HepG2 (cell line): ENCODE measurements around the gene MAGI1. TPM values are rescaled to one million over a fixed set of nuclear protein-coding genes. Genes with fewer than 3 reads are reported as not detected.

Experiments used
- ATAC-seq: fragments of 200-7000 bp; cut with Tn5 transposase; 3 replicates; pipeline ENCODE4 v1.9.1; 2020; ENCODE audit warnings: mild to moderate bottlenecking, moderate library complexity
- BruUV-seq: library from RNA; stranded (reverse); fragments of 400-500 nt; replicated peaks from 2 replicates; lab custom pipeline; 2021; lab: Mats Ljungman, UMichigan
- CTCF ChIA-PET: fragments of 300-600 bp; formaldehyde crosslinking; extraction: SDS; loops from one replicate; lab custom pipeline; 2021; ENCODE audit warnings: low total read pairs, inconsistent platforms, low intra/inter-chr PET ratio; lab: Yijun Ruan, JAX
- POLR2A ChIA-PET: fragments of 350-600 bp; sonication (Branson Sonifier 250); formaldehyde crosslinking; loops from one replicate; lab custom pipeline; 2020; ENCODE audit warnings: antibody characterized with exemption, inconsistent platforms; lab: Yijun Ruan, JAX
- DNase-seq: peaks from one replicate; pipeline ENCODE4 v3.0.0-alpha.2; 2015; ENCODE audit warnings: low spot score
- FAIRE-seq: peaks from 3 replicates; lab custom pipeline; 2011; peaks lifted over from hg19 to GRCh38; lab: Jason Lieb, UNC
- H2AFZ ChIP-seq: one replicate; pipeline ENCODE4 v1.6.1; 2011; ENCODE audit warnings: low read length, inconsistent platforms
- H3K27ac ChIP-seq: fragments of 300-600 bp; 3 replicates; pipeline ENCODE4 v1.8.0; 2011; ENCODE audit warnings: mixed run types, mild to moderate bottlenecking, mixed read lengths, low read length, inconsistent platforms; ENCODE audit not compliant: insufficient read depth; ENCODE audit errors: extremely low read length
- H3K27me3 ChIP-seq, 2 experiments: fragments of 200-600 bp in 1 of 2; 2 replicates in 1 of 2; 3 replicates in 1 of 2; pipeline versions ENCODE4 v1.6.0 to v1.8.0; 2011; ENCODE audit warnings: low read length in 2 of 2, mild to moderate bottlenecking in 2 of 2, moderate library complexity in 2 of 2, inconsistent platforms in 1 of 2; ENCODE audit not compliant: insufficient read depth in 2 of 2, control insufficient read depth in 1 of 2
- H3K36me3 ChIP-seq, 2 experiments: fragments of 200-600 bp in 1 of 2; replicated peaks in 1 of 2; 2 replicates in 1 of 2; 3 replicates in 1 of 2; pipeline versions ENCODE4 v1.5.1 to v1.8.0; 2011; ENCODE audit warnings: low read length in 2 of 2, inconsistent platforms in 1 of 2; ENCODE audit not compliant: insufficient read depth in 2 of 2, control insufficient read depth in 1 of 2
- H3K4me1 ChIP-seq: 2 replicates; pipeline ENCODE4 v1.5.1; 2012; ENCODE audit warnings: low read length, inconsistent platforms; ENCODE audit not compliant: insufficient read depth
- H3K4me2 ChIP-seq: 2 replicates; pipeline ENCODE4 v1.6.0; 2011; ENCODE audit warnings: low read depth, low read length, inconsistent platforms
- H3K4me3 ChIP-seq, 3 experiments: fragments of 200-600 bp in 1 of 3; sonication (generic), shearing (Covaris generic) in 1 of 3; replicated peaks in 1 of 3; 2 replicates each; pipeline ENCODE4 v1.5.1; 2011 to 2016; ENCODE audit warnings: low read length in 3 of 3, inconsistent platforms in 2 of 3, low read depth in 2 of 3, mild to moderate bottlenecking in 2 of 3, control low read depth in 1 of 3, mixed read lengths in 1 of 3; ENCODE audit not compliant: insufficient read depth in 1 of 3
- H3K79me2 ChIP-seq: one replicate; pipeline ENCODE4 v1.6.1; 2011; ENCODE audit warnings: low read length, inconsistent platforms; ENCODE audit not compliant: insufficient read depth
- H3K9ac ChIP-seq: 2 replicates; pipeline ENCODE4 v1.6.0; 2011; ENCODE audit warnings: mild to moderate bottlenecking, low read depth, low read length, inconsistent platforms; ENCODE audit not compliant: insufficient read depth
- H3K9me3 ChIP-seq: 2 replicates; pipeline ENCODE4 v1.5.1; 2012; ENCODE audit warnings: mild to moderate bottlenecking, low read length
- H4K20me1 ChIP-seq: 2 replicates; pipeline ENCODE4 v1.6.0; 2011; ENCODE audit warnings: inconsistent platforms, mild to moderate bottlenecking, low read length, moderate library complexity; ENCODE audit not compliant: insufficient read depth
- CHD2 ChIP-seq: IDR thresholded peaks from 2 replicates; pipeline ENCODE4 v1.6.1; 2011; ENCODE audit warnings: low read depth, low read length, improper control_type of control experiment
- ETV5 ChIP-seq: IDR thresholded peaks from 2 replicates; pipeline ENCODE4 v1.6.1; 2018; ENCODE audit warnings: missing biosample characterization, missing genetic modification reagents, inconsistent platforms, borderline replicate concordance
- FOXA3 ChIP-seq: IDR thresholded peaks from 2 replicates; pipeline ENCODE4 v1.6.1; 2016; ENCODE audit warnings: missing genetic modification reagents, missing compliant biosample characterization
- KAT8 ChIP-seq: IDR thresholded peaks from 2 replicates; pipeline ENCODE4 v1.6.1; 2016; ENCODE audit warnings: missing genetic modification reagents, missing compliant biosample characterization
- KLF6 ChIP-seq: IDR thresholded peaks from 2 replicates; pipeline ENCODE4 v1.8.0; 2016; ENCODE audit warnings: missing biosample characterization, missing genetic modification reagents
- NFIB ChIP-seq: sonication (generic); formaldehyde crosslinking; IDR thresholded peaks from 2 replicates; pipeline ENCODE4 v1.9.0; 2021; ENCODE audit warnings: missing genetic modification reagents, mild to moderate bottlenecking, borderline replicate concordance
- RBM22 ChIP-seq: fragments of 200-400 bp; formaldehyde crosslinking; optimal IDR thresholded peaks from 2 replicates; pipeline ENCODE3; 2017; ENCODE audit warnings: mild to moderate bottlenecking, low read length, moderate library complexity
- SSRP1 ChIP-seq: IDR thresholded peaks from 2 replicates; pipeline ENCODE4 v1.6.1; 2016; ENCODE audit warnings: control low read depth
- ZNF256 ChIP-seq: sonication (generic); formaldehyde crosslinking; conservative IDR thresholded peaks from 2 replicates; pipeline ENCODE4 v1.4.0; 2020; ENCODE audit warnings: missing genetic modification reagents
- ZNF263 ChIP-seq: sonication (generic); formaldehyde crosslinking; IDR thresholded peaks from 2 replicates; pipeline ENCODE4 v1.4.0; 2020; ENCODE audit warnings: missing genetic modification reagents
- ZNF569 ChIP-seq: sonication (generic); formaldehyde crosslinking; IDR thresholded peaks from 2 replicates; pipeline ENCODE4 v1.5.0; 2020; ENCODE audit warnings: mild to moderate bottlenecking, missing genetic modification reagents, moderate library complexity, borderline replicate concordance
- WGBS: methylation state at CpG from one replicate; pipeline ENCODE4 v1.1.6; 2017; ENCODE audit warnings: low lambda C conversion rate; 5-methylcytosine and 5-hydroxymethylcytosine counted together
- in situ Hi-C: cut with HindIII; loops from 2 replicates; pipeline ENCODE4 v1.10.0; 2017; ENCODE audit warnings: low pct_unique_long_range_greater_than_20kb; ENCODE audit not compliant: extremely low pct_ligation_motif_present
- intact Hi-C: fragments of 100-400 bp; cut with micrococcal nuclease; formaldehyde crosslinking; loops from one replicate; pipeline ENCODE4 v1.10.0; 2022; ENCODE audit not compliant: unreplicated experiment
- polyA plus RNA-seq, 8 experiments: library from polyadenylated mRNA; depleted of rRNA in 3 of 8; stranded (reverse) in 7 of 8; unstranded in 1 of 8; fragments of >200 nt; fragmentation: Illumina TruSeq in 4 of 8; extraction: Trizol in 4 of 8; gene quantifications; 2 replicates each; pipeline versions ENCODE4 v1.2.1 to v1.2.3, GENCODE V29; 2011 to 2016; ENCODE audit warnings: low read depth in 4 of 8, missing spikeins in 1 of 8, mixed read lengths in 1 of 8; ENCODE audit not compliant: insufficient read depth in 1 of 8
- total RNA-seq, 5 experiments: library from RNA; depleted of rRNA; stranded (reverse); fragments of >200 nt; fragmentation: Illumina TruSeq; extraction: Trizol; gene quantifications; 2 replicates each; pipeline ENCODE4 v1.2.3, GENCODE V29; 2016; ENCODE audit warnings: low read depth in 1 of 5
- TF ChIP-seq, protein P1 (sequence below): sonication (generic); formaldehyde crosslinking; IDR thresholded peaks from 2 replicates; pipeline ENCODE4 v1.4.0; 2020; ENCODE audit warnings: missing genetic modification reagents, borderline replicate concordance
- TF ChIP-seq, protein P2 (sequence below): sonication (generic); formaldehyde crosslinking; IDR thresholded peaks from 2 replicates; pipeline ENCODE4 v1.8.1; 2023; ENCODE audit warnings: mild to moderate bottlenecking, moderate library complexity, missing genetic modification reagents
- TF ChIP-seq, protein P3 (sequence below): sonication (generic); formaldehyde crosslinking; IDR thresholded peaks from 2 replicates; pipeline ENCODE4 v1.8.0; 2022; ENCODE audit warnings: low read depth, missing genetic modification reagents

MAGI1 gene
- total and polyA plus RNA-seq, 2 of the 13 experiments (the other 11 are each of a cell fraction or from before 2014, with no cell fraction given) = 22.2 to 26.0 TPM

DNA sequence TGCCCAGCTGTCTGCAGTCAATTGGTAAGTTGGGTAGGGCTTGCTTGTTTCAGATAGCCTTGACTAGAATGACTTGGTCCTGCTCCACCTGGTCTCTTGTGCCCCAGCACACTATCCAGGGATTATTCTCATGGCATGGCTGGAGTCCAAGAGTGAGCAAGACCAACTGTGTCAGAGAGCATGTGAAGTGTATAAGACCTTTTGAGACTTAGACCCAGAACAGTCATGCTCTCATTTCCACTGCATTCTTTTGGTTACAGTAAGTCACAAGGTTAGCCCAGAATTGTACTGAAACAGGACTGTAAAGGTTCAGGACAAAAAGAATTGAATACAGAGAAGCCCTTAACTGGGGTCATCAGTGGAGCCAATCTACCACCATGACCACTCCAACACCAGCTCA, 700.1 kb downstream of the MAGI1 start:
- H3K4me2 ChIP-seq = no peak overlapping the region
- ATAC-seq = no peak
- H3K4me1 ChIP-seq = peaks cover 13% of the 10 kb centered on the region
- POLR2A ChIA-PET = no interaction called here
- no peaks in the 10 kb centered on the region for H4K20me1 ChIP-seq
- no peak overlapping the region for H3K4me3 ChIP-seq
- H3K9ac ChIP-seq = no peak overlapping the region
- BruUV-seq = no TSS peak
- CTCF ChIA-PET = no interaction called here
- TF ChIP-seq KAT8 (no peak), NFIB (no peak), CHD2 (no peak), ZNF263 (CRISPR knock-in tag) (no peak)
- TF ChIP-seq, protein P1, sequence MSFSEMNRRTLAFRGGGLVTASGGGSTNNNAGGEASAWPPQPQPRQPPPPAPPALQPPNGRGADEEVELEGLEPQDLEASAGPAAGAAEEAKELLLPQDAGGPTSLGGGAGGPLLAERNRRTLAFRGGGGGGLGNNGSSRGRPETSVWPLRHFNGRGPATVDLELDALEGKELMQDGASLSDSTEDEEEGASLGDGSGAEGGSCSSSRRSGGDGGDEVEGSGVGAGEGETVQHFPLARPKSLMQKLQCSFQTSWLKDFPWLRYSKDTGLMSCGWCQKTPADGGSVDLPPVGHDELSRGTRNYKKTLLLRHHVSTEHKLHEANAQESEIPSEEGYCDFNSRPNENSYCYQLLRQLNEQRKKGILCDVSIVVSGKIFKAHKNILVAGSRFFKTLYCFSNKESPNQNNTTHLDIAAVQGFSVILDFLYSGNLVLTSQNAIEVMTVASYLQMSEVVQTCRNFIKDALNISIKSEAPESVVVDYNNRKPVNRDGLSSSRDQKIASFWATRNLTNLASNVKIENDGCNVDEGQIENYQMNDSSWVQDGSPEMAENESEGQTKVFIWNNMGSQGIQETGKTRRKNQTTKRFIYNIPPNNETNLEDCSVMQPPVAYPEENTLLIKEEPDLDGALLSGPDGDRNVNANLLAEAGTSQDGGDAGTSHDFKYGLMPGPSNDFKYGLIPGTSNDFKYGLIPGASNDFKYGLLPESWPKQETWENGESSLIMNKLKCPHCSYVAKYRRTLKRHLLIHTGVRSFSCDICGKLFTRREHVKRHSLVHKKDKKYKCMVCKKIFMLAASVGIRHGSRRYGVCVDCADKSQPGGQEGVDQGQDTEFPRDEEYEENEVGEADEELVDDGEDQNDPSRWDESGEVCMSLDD (CRISPR knock-in tag) = no peak
- no peaks in the 10 kb centered on the region for H3K79me2 ChIP-seq
- H3K27ac ChIP-seq = no peak overlapping the region
- H3K9me3 ChIP-seq = no peaks in the 10 kb centered on the region
- no peak for DNase-seq
- H3K36me3 ChIP-seq = no peaks in the 10 kb centered on the region
- no peak overlapping the region for H2AFZ ChIP-seq
- in situ Hi-C loops (no loop called here), intact Hi-C loops (no loop called here)
- H3K27me3 ChIP-seq = no peaks in the 10 kb centered on the region; a peak in 1 of 5 replicates
- no peak for FAIRE-seq

DNA sequence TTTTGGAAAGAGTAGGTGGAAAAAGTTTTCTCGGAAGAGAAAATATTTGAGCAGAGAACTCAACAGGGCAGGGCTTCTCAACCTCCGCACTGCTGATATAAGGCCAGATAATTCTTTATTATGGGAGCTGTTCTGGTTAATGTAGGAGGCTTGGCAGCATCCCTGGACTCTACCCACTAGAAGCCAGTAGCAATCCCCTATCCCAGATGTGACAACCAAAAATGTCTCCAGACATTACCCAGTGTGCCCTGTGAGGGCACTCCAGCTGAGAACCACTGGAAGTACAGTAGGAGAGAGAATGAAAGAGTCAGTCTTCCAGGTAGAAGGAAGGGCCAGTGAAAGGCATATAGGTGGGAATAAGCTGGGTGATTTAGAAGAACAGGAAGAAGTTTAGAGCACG, 703.1 kb downstream of the MAGI1 start:
- no peak; the same call in 2 of the 3 replicates for ATAC-seq
- TF ChIP-seq ZNF569 (CRISPR knock-in tag) (no peak), ETV5 (CRISPR knock-in tag) (no peak), ZNF256 (CRISPR knock-in tag) (no peak), RBM22 (no peak), FOXA3 (CRISPR knock-in tag) (no peak), KLF6 (CRISPR knock-in tag) (no peak), SSRP1 (CRISPR knock-in tag) (no peak)
- TF ChIP-seq, protein P2, sequence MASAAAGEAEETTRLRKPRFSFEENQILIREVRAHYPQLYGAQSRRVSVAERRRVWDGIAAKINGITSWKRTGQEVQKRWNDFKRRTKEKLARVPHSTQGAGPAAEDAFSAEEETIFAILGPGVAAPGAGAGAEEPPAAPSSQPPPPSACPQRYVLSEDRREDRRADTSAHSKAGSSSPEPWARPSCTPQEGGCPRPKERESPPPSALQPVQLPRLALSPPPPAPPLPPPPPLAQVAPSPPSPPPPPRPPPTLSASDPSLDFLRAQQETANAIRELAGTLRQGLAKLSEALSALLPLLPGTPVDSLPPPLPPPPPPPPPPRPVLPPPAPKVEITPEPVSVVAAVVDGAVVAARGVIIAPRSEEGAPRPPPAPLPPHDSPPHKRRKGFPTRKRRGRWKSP (CRISPR knock-in tag) = no peak
- TF ChIP-seq, protein P3, sequence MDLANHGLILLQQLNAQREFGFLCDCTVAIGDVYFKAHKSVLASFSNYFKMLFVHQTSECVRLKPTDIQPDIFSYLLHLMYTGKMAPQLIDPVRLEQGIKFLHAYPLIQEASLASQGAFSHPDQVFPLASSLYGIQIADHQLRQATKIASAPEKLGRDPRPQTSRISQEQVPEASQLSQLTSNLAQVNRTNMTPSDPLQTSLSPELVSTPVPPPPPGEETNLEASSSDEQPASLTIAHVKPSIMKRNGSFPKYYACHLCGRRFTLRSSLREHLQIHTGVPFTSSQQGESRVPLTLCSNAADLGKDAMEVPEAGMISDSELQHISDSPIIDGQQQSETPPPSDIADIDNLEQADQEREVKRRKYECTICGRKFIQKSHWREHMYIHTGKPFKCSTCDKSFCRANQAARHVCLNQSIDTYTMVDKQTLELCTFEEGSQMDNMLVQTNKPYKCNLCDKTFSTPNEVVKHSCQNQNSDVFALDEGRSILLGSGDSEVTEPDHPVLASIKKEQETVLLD (CRISPR knock-in tag) = no peak
- TF ChIP-seq, all 625 proteins: peak for 0
- Histone ChIP-seq H3K27ac (no peak overlapping the region), H3K4me3 (no peak overlapping the region), H2AFZ (no peak overlapping the region), H3K36me3 (no peaks in the 10 kb centered on the region), H3K9ac (no peak overlapping the region), H3K79me2 (no peaks in the 10 kb centered on the region), H3K4me2 (no peak overlapping the region), H3K9me3 (no peaks in the 10 kb centered on the region), H4K20me1 (no peaks in the 10 kb centered on the region), H3K27me3 (no peaks in the 10 kb centered on the region), H3K4me1 (no peaks in the 10 kb centered on the region)
- 62% methylated on average over 3 of the region's 3 CpGs for WGBS
- ChIA-PET POLR2A (no interaction called here), CTCF (no interaction called here)
- DNase-seq (no peak), FAIRE-seq (no peak)
- in situ Hi-C loops (no loop called here), intact Hi-C loops (no loop called here)
- no TSS peak for BruUV-seq
